GM08714 (cell line): ENCODE results near the gene TMCC2.
"Not testable (repeated sequence)": the region's sequence is repeated elsewhere in the genome, so short reads cannot be mapped to it uniquely, and the experiment has no call there.

Experiments used
- H3K4me3 ChIP-seq: fragments of 200-500 bp; sonication (Bioruptor generic); 2 replicates; pipeline ENCODE4 v1.5.1; 2014; ENCODE audit warnings: mild to moderate bottlenecking, low read length, inconsistent platforms
- ZNF274 ChIP-seq: IDR thresholded peaks from 2 replicates; pipeline ENCODE4 v1.6.1; 2012; ENCODE audit warnings: mild to moderate bottlenecking, low read depth, low read length

TMCC2 gene

DNA sequence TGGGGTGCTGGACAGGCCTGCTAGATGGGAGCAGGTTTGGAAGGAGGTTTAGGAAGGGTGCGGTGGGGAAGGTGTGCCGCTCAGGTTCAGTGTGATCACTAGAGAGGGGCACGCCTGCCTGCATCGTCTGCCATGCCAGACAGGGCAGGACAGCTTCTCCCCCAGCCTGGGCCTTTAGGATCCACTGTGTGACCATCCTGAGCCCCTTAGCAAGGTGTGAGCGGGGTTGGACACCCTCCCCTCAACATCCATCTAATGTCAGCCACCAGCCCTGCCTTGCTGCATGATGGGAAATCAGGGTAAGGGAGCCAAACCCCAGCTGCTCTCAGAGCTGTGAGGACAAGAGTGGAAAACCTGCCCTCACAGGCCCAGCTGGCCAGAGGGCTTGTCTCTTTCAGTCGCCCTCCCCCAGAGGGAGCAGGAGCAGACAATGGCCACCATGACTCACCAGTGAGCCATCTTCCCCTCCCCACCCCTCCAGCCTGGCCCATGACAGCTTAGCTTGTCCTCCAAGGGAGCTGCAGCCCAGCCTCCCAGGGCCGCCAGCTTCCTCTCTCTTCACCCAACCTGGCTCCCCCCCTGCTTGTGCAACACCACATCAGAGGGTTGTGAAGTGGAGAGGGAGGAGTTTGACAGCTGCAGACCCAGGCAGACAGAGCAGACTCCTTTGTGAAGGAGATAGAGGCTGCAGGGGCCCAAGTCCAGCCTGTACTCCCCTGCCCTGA lies 56.8 kb downstream of the TMCC2 start:
- H3K4me3 ChIP-seq: no peak overlapping the region
- TF ChIP-seq ZNF274: no peak

DNA sequence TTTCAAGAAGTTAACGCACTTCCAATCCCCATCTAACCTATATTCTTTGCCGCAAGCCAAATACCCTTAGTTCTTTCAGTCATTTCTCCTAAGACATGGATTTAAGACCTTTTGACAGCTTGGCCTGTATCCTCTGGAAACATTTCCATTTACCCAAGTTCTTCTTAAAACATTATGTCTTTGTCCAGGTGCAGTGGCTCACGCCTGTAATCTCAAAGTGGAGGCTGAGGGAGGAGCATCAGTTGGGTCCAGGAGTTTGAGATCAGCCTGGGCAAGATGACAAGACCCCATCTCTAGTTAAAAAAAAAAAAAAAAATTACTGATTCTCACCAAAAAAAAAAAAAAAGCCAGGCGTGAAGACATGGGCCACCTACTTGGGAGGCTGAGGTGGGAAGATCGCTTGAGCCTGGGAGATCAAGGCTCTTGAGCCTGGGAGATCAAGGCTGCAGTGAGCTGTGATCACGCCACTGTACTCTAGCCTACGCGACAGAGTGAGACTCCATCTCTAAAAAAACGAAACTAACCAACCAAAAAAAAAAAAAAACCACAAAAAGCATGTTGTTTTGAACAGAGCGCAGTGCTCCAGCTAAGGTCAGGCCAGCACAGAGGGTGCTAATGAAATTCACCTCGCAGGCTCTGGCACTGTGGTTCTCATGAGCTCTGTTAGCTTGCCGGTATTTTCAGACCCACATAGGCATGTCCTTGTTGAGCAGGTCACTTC lies 57.8 kb downstream of the TMCC2 start:
- H3K4me3 ChIP-seq: no peak overlapping the region; the same call in 1 of the 2 replicates
- no peak for TF ChIP-seq ZNF274

DNA sequence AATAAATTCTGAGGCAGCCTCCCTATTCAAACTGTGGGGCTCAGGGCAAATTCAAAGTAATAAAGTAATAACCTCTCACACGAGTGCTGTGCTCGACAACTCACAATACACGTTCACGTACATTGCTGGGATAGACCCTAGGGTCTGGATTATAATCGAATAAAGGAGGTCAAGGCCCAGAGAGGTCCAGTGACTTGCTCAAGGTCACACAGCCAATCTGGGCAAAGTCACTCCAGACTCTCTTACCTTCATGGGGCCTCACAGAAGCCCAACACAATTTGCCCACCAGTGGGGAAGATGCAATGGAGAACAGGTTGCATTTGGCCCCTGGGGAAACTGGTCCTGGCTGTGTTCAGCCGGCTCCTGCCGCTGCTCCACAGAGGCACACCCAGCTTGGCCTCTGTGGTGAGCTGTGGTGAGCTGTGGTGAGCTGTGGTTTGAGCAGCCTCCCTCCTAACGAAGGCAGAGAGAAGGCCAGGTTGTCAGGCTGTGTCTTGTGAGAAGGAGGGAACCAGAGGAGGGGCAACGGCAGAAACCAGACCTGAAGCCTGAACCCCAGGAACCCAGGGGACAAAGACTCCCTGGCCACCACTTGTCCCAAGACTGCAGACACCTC lies 58.7 kb downstream of the TMCC2 start:
- no peak for TF ChIP-seq ZNF274
- H3K4me3 ChIP-seq: no peak overlapping the region

DNA sequence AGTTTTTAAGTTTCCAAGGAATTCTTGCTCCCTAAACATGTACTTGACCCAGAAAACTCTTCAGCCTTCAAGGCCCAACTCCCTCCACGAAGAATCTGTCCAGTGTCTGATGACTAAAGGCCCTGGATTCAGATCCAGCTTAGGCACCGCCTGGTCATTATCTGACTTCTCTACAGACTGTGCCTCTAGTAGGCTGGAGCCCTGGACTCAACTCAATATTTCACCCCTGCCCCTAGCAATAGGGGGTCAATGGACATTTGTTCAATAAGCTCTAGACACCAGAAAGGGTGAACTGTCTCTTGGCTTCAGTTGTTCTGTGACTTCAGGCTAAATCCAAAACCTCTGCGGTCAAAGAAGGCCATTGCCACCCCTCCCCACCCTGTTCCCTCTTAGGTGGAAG lies 59.3 kb downstream of the TMCC2 start:
- no peak overlapping the region for H3K4me3 ChIP-seq
- no peak for TF ChIP-seq ZNF274

DNA sequence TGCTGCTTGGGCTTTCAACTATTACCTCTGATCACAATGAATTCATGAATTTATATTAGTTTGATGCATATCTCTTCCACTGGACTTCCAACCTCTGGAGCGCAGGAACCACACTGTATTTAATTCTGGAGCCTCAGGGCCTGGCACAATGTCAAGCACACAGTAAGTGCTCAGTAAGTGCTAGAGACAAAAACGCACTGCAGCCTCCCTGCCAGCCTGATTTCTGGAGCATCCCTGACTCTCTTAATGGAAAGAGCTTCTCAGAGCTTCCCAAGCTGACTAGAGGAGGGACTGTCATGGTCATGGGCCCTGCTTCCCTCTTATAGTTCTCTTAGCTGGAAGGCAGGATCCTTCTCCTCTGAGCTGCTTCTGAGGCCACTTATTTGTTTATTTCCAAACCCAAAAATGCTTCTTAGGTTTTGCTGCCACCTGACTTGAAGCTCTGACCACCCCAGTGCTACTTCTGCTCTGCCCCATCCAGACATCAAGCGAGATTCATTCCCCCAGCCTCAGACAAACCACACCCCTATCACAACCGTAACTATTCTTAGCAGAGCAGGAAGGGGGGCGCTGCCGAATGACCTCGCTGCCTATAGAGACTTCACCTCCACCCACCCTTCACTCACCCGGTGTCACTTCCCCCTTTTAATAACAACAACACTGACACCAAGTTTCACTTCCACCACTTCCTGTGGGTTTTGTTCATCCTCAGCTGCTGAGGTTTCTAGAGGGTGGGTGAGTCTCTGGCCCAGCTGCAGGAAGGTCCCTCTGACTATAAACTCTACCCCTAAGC lies 60.2 kb downstream of the TMCC2 start:
- no peak for TF ChIP-seq ZNF274
- H3K4me3 ChIP-seq: peak overlapping the region; percentile 6; the same call in 1 of the 2 replicates

DNA sequence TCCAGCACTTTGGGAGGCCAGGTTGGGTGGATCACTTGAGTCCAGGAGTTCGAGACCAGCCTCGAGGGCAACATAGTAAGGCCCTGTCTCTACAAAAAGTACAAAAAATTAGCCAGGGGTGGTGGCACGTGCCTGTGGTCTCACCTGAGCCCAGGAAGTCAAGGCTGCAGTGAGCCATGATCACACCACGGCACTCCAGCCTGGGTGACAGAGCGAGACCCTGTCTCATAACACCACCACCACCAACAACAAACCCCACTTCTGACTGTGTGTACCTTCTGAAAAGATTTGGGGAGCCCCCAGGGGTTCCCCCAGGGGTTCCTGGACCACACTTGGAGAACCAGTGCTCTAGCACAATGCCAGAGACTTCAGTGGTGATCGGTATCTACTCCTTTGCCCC lies 63.9 kb downstream of the TMCC2 start:
- TF ChIP-seq ZNF274: no peak

DNA sequence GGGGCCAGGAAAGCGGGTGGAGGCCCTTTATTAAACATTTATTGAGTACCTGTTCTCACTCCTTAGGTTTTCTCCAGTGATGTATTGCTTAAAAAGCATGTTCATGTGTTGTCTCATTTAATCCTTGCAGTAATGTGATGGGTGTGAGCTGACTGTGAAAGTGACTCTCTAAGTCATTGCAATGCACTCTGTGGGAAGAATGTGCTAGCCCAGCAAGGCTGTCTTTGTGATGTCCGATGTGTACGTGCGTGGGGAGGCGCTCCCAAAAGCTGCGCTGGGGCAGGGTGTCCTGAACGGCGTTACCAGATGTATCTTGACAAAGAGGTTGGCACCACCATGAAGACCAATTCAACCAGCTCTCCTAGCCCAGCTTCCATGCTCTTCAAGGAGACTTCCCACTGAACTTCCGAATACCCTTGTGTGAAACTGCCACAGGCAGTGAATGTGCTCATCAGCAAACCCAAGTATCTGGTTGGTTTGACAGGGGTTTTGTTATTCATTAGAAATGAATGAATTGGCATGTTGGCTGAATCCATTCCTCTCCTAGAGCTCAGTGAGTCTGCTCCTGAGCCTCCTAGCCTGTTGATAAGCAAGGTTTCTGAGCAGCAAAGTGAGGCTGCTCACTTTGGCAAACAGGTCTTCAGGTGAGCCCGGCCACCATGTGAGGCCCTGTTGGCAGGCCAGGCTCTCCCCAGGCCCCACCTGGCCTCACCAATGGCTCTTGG lies 65.8 kb downstream of the TMCC2 start:
- no peak for TF ChIP-seq ZNF274

More for the DNA sequence above, 63.9 kb downstream of the TMCC2 start:
- H3K4me3 ChIP-seq: no peak overlapping the region

DNA sequence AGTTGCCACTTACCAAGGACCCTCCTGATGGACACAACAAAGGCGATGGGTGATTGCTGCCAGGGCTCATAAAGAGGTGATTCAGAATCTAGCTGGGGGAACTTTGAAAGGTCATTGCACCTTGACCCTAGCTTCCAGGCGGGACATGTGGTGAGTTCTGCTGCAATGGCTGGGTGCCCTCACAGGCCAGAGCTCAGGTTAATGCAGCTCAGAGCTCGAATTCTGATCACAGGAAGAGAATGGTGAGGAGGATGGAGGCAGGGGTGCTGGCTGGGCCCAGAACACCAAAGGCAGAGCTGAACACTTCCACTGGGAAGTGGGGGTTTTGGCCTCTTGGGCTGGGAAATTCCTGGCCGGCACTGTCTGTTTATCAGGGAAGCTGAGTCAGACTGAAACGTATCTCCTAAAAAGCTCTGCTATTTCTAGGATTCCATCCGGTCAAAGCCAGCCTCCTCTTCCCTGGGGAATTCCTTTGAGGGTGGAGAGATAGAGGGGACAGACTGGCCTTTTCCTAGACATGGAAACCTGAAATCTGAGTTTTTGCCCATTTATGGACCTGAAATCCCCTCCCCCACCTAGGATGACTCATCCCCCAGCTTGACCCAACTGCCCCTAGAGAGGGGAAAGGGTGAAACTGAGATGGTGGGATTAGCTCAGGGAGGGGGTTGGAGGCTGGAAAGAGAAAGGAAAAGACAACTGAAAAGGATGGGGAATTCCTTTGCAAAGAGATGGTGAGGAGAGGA lies 66.6 kb downstream of the TMCC2 start:
- no peak for TF ChIP-seq ZNF274
- no peak overlapping the region for H3K4me3 ChIP-seq

More for the DNA sequence above, 65.8 kb downstream of the TMCC2 start:
- no peak overlapping the region for H3K4me3 ChIP-seq

DNA sequence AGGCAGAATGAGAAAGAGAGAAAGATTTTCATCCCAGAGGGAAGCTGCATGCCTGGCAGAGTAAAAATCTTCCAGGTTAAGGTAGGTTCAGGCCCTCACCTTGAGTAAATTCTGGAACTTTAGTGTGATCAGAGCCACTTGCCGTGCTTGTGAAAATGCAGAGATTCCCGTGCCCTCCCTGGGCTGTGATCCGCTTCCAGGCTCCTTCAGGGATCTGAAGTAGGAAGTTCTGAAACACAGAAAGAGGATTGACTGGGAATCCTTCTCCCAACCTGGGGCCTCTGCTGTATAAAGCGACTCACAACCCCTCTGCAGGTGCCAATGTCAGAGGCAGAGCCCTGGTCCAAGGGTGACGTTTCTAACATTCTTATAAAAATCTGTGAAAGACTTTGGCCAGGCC lies 67.2 kb downstream of the TMCC2 start:
- TF ChIP-seq ZNF274: no peak
- no peak overlapping the region for H3K4me3 ChIP-seq

DNA sequence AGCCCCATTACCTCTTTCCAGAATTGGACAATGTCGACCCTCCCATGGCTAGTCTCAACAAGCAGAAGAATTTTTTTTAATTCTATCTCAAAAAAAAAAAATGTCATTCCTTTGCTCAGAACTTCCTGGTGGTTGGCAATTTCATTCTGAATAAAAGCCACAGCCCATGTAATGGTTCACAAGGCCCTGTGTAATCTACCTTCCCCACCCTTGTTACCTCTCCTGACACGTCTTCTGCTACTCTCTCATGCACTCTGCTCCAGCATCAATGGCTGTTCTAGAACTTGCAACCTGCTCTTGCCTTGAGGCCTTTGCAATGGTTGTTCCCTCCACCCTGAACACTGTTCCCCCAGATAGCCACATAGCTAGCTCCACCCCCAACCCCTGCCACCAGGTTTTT lies 68.4 kb downstream of the TMCC2 start:
- TF ChIP-seq ZNF274: no peak
- H3K4me3 ChIP-seq: no peak overlapping the region

DNA sequence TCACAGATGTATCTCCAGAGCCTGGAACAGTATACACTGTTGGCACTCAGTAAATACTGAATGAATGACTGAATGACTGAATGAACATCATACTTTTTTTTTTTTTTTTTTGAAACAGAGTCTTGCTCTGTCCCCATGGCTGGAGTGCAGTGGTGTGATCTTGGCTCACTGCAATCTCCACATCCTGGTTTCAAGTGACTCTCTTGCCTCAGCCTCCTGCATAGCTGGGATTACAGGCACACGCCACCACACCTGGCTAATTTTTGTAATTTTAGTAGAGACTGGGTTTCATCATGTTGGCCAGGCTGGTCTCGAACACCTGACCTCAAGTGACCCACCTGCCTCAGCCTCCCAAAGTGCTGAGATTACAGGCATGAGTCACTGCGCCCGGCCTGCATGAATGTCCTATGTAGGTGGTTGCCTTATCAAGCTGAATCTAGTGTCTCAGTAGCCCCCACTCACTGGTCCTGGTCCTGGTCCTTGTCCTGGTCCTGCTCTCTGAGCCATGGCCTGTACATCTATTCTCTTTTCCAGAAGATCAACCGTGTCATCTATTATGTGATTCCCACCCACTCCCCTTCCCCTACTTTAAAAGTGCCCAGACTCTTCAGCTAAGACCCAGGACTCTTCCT lies 69.9 kb downstream of the TMCC2 start:
- H3K4me3 ChIP-seq: not testable (repeated sequence)

DNA sequence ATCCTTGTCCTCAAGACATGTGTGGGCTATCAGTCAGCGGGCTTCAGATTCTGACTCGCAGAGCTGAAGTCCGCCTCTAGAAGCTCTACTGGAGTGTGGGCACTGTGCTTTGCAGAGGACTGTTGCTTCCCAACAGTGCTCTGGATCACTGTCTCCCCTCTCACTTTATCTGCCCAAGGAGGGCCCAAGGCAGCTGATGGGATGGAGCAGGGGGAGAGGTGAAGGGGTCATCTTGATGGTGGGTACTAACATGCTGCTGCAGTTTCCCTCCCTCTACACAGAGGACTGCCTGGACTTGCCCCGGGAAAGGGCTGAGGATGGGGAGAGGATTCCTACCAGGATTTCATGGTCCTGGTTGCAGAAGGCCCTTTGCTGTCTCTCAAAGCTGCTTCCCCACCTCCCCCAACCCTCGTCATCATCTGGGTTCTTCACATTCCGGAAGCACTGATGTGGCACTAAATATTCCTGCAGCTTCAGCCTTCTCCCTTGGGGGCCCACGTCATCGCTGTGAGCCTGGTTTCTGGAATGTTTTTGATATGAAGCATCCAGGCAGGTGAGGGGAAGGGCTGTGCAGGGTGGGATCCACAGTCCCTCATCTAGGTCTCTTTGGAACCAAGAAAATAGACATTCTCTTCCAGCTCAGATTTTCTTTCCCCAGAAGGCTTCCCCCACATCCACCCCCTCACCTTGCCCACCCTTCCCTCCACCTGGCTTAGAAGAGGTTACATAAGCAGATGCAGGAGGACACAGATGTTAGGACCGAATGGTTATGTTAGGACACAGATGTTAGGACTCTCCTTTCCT lies 70.6 kb downstream of the TMCC2 start:
- no peak for TF ChIP-seq ZNF274
- no peak overlapping the region for H3K4me3 ChIP-seq
